ENCODE results near the gene AK8.

Gene AK8

DNA sequence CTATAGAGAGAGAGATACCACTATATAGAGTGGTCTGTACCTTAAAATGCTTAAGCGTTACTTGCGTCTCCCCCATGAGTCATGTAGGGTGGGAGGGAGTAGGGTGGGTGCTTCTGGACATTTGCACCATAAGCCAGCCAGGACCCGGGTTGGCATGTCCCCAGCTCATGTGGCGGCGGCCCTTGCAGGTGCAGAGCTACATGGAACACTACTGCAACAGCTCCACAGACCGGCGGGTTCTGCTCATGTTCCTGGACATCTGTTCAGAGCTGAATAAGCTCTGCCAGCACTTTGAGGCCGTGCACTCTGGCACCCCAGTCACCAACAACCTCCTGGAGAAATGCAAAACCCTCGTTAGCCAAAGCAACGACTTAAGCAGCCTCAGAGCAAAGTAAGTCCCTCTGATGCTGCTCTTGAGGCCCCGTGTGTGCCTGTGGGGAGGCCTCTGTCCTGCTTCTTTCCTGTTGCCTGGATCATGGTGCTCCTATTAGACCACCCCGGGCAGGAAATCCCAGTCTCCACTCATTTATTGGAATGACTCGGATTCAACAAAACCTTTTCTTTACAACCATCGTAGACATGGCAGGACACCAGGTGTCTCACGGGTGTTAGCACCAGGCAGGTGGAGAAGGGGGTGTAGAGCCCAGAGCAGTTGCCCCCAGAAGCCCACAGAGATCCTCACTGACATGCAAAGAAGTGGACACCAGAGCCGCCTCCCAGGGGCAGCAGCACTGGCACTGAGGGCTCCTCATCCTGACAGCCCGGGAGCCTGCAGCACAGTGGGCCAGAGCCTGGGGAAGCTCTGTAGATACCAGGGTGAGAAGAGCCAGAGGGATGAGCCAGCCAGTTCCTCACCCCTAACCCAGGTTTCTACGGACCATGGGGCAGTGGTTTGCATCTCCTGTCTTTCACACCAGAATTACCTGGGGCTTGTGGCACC, 9.4 kb upstream of the AK8 start:
- no peak for DNase-seq

GRCh38 chr9:132886334-132886725, 8.2 kb upstream of the AK8 start:
- no peak for DNase-seq

DNA sequence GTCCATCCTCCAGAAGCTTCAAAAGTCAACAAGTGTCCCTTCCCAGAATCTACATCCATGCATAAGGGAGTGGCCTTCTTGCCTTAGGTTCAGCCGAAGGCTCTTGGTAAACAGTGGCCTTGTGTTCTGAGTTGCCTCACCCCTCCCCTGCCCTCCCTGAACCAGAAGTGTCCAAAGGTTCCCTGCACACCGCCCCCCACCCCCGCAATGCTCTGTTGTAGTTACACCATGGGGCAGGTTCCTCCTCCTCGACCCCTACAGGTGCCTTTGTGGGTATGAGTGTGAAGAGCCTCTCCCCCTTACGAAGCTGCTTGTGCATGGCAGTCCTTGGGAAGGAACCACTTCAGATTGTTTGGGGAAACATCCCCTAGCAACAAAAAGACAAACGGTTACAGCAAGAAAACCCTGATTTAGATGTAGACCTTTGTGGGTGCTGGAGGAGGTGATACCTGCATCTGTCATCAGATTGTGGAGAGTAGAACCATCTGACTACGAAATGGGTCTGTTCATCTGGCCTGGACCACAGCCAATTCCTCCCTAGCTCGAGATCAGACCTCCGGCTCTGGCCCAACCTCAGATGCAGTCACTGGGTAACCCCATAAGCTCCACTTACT, 7.7 kb upstream of the AK8 start:
- DNase-seq: no peak

- DNase-seq: no peak
Observed at GRCh38 chr9:132883349-132884294, 5.5 kb upstream of the AK8 start.

DNA sequence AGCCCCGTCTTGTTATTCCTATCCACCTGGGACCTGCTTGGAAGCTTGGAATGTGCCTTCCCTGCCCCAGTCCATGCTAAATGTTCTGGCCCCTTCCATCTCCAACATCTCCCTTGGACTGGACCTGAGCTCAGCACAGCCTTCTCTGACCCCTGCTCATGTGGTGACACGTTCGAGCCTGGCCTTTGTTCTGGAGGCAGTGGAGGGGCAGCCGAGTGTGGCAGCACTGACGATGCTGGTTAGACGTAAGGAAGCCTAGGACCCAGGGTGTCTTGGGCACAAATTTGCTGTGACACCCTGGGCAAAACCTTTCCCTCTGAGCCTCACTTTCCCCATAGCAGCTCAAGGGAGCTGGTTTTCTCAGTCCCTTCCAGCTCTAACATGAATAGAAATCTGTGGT, 4.5 kb upstream of the AK8 start:
- no peak for DNase-seq

DNA sequence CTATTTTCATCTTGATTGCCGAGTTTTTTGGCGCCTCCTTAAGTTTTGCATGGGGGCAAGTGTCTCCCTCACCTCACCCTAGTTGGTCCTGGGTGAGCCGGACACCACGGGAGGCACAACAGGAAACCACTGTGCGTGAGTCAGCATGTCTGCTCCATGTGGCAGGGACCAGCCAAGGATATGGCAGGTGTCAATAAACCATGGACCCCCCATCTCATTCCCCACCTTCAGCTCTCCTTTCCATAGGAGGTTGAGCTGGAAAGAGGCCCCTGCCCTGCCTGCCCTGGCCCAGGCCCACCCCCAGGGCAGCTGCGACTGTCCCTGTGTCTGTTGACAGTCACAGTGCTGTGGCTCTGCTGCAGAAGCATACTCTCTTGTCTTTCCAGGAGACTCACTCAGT, 3.7 kb upstream of the AK8 start:
- DNase-seq: no peak

DNA sequence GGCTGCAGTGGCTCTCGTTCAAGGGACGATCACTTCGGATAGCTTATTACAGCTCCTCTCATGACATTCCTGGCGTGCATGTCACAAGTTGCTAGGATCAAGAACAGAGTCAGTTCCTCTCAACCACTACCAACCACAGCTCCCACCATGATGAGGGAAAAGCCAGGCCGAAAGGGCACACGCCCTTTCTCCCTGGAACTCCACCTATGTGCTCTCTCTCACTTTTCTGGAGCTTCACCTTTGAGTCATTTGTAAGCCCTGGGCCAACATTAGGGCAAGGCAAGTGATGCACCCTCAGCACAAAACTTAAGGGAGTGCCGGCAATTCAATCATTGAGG, 2.2 kb upstream of the AK8 start:
- no peak for DNase-seq

- no peak for DNase-seq
Observed at GRCh38 chr9:132879457-132880323, 1.6 kb upstream of the AK8 start.

GRCh38 chr9:132878695-132879456, 792 bp upstream of the AK8 start, which contains the start of gene SPACA9:
Gene SPACA9, plus strand, starts transcription at chr9:132878898. Its CDS starts 5,050 bp downstream, at chr9:132883948.
- no peak for DNase-seq

- no peak for DNase-seq
Observed at GRCh38 chr9:132877458-132877823, 643 bp downstream of the AK8 start.

GRCh38 chr9:132876849-132877248, 1.2 kb downstream of the AK8 start:
- no peak for DNase-seq

DNA sequence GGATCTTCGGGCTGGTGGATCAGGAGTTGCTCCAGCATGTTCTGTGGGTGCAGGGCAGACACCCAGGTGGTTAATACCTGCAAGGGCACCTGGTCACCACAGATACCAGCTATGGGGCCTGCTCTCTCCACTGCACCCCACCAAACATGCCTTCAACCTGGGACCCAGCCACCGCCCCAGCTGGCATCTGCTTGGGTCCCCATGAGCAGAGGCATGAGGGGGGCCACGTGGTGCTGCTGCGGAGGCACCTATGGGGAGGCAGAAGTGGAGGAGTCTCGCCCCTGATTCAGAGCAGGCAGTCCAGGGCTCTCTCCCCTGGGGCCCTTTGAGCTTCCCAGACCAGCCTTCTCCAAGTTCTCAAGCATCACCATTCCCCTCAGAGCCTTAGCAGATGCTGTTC, 2.9 kb downstream of the AK8 start:
- no peak for DNase-seq

GRCh38 chr9:132873403-132873802, 4.7 kb downstream of the AK8 start:
- DNase-seq: no peak

DNA sequence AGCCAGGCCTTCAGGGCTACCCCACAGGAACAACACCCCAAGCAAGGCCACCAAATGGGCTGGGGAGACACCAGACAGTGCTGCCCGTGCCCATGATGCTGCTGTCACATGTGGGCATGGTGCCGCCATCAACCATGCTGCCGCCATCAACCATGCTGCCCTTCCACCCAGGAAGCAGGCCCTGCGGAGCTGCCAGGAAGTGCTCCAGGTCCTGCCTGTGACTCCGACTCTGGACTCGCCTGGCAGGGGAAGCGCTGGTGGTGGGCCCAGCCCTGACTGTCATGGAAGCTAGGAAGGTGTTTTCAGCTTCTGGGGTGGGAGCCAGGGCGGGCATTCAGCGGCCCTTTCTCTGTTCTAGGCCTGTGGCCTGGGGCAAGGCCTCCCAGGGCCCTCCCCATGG, 8.8 kb downstream of the AK8 start:
- no peak for DNase-seq

GRCh38 chr9:132866898-132867297, 11.2 kb downstream of the AK8 start:
- DNase-seq: no peak

GRCh38 chr9:132864691-132865090, 13.4 kb downstream of the AK8 start:
- DNase-seq: no peak

GRCh38 chr9:132864277-132864676, 13.8 kb downstream of the AK8 start:
- no peak for DNase-seq

GRCh38 chr9:132863096-132863495, 15.0 kb downstream of the AK8 start:
- DNase-seq: no peak

DNA sequence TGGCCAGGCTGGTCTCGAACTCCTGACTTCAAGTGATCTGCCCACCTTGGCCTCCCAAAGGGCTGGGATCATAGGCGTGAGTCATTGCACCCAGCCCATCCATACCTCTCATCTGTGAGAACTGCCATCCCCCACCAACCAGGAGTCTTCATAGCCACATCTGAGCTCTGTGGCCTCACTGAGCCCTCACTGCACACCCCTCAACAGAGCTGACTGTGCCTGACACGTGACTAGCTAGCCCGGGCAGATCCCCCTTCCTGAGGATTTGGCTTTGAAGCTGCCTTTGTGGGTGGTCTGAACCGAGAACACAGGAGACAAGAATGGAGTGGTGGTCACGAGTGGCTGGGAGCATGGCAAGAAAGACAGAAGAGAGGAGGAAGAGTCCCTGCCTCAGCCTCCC, 15.6 kb downstream of the AK8 start:
- no peak for DNase-seq

DNA sequence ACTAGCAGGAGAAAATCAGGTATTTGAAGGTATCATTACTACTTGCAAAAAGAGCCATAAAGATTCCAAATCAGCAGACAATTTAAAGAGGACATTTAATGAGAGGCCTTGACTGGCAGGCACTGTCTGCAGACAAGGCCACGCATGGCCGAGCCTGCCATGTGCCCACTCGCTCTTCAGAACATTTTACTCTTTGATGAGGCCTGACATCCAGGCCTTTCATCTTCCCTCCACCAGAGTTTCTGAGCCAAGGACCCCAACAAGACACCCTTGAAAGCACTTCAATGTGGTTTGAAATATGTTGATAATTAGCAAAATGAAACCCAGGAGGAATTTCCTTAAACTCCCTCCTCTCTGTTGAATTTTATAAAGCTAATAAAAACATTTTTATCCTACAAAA, 16.4 kb downstream of the AK8 start:
- DNase-seq: no peak

DNA sequence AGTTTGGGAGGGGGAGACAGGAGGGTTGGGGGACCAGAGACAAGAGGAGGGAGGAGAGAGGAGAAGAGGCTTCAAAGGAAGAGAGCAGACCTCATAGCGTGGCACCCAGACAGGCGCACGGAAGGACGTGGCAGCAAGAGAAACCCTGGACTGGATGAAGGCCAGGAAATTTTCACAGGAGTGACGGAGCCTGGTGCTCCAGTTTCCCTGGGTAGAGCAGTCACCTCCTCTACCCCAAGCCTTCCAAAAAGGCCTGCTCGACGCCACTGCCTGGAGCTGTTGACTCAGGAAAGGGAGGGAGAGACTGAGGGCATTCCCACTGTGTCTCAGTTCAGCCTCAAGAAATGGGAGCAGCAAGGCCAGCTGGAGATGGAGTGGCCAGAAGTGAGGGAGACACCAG, 19.3 kb downstream of the AK8 start:
- no peak for DNase-seq
